NCI-H1694 treated with DMSO at 0.1 percent for 48 hours (cell line): Measurements from ENCODE around the gene EPHA1.
"Not testable (repeated sequence)": the region's sequence is repeated elsewhere in the genome, so short reads cannot be mapped to it uniquely, and the experiment has no call there.

Experiments used
- DNase-seq: peaks from one replicate; lab custom pipeline; 2025; lab: John Stamatoyannopoulos, UW

Gene EPHA1

DNA sequence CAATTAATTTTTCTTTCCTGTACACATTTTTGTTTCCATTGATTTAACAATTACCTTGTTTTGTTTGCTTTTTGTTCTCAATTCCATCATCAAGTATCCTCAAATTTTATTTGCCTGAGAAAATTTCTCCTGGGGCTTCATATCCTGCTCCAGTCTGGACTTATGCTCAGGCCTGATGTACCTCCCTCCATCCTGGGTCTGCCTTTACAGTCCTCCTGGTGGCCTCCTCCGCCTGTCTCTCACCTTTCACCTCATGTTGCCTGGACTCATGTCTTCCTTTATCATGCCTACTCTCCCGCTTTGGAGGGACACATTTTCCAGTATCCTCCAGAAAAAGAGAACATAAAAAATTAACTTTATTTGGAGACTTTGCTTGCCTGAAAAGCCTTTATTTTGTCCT is 22.5 kb upstream of the EPHA1 start:
- no peak for DNase-seq

DNA sequence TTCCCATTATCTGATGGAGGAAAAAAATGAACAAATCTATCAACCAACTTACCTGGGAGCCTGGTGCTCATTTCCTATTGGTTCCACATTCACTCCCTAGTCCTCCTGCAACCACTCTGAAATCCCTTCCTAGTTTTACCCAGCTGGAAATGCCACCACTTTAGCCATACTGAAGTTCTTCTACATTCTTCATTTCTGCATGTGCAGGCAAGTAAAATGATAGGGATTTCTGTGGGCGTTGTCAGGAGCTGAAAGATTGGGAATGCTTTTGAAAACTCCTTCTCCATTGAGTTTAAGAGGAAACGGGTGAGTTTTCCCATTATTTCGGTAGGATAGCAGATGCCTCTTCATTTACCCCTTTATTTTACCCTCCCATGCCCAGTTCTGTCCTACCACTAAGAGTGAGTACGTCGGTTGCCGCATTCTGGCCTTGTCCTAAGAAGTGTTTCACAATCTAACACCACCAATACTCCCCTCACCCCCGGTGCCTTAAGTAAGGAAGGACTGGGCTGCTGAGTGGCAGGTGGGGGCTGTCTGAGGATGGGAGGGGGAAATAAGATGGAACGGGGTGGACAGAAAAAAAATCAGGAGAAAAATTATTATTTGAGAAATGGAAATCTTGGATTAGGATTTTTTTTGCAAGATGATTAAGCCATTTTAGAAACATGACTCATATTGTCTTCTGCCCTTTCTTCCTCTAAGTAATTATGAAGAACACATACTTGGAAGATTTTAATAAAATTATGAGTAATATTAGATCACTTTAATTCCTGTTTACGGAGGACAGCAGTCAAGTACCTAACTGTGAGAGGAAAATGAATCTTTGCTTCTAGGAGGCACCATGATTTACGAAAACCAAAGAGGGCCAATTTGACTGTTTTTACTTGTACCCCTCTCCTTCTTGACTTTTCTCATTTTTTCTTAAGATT is 21.4 kb upstream of the EPHA1 start:
- no peak for DNase-seq

DNA sequence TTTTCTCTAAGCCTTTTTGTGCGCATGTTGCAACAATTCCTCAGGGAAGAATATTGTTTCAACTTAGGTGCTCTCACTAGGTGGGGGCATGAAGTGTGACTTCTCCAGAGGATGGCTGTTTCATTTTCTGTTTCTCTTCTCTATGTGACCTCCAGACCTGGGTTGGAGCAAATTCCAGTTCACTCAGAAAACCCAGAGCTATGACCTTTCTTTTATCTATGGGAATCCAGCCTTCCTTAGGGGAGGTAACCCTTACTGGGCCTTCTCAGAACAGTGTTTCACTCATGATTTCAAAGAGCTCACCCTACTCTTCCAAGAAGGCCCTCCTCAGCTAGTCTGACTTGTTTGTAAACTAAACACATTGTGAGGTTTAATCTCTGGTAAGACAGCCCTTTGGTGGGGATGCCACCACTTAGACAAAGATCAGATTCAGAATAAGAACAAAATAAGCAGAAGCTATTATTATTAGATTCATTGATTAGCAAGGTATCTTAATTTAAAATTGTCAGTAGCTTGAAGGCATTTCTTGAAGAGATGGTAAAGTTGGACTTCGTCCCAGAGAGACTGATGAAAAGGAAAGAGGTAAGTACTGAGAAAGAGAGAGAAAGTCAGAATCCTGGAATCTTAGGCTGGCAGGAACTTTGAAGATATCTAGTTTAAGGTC is 18.0 kb upstream of the EPHA1 start:
- DNase-seq, result no peak

DNA sequence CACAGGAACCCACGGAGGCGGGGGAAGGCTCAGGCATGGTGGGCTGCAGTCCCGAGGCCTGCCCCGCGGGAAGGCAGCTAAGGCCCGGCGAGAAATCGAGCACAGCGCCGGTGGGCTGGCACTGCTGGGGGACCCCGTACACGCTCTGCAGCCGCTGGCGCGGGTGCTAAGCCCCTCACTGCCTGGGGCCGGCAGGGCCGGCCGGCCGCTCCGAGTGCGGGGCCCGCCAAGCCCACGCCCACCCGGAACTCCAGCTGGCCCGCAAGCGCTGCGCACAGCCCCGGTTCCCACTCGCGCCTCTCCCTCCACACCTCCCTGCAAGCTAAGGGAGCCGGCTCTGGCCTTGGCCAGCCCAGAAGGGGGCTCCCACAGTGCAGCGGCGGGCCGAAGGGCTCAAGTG is 15.8 kb upstream of the EPHA1 start:
- not testable (repeated sequence) for DNase-seq

DNA sequence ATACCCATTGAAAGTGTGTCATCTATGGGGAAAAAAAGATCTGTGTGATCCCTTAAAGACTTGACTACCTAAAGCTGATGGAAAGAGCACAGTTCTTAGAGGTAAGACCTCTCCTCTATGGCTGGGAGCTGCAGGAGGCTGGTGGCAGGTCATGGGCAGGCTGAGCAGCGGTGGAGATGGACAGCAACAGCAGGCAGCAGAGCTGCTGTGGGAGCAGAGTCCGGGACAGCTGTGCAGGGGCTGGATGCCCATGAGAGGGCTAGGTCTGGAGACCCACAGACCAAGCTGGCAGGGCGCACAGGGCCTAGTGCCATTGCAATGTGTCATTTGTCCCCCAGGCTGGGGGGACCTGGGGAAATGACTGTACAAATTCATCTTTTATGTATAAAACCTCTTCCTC is 13.4 kb upstream of the EPHA1 start:
- DNase-seq, result no peak

DNA sequence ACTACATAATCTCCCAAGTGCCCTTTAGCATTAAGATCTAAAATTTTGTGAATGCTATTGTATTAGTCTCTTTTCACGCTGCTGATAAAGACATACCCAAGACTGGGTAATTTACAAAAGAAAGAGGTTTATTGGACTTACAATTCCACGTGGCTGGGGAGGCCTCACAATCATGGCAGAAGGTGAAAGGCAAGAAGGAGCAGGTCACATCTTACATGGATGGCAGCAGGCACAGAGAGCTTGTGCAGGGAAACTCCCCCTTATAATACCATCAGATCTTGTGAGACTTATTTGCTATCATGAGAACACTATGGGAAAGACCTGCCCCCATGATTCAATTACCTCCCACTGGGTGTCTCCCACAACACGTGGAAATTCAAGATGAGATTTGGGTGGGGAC is 12.0 kb upstream of the EPHA1 start:
- DNase-seq, result not testable (repeated sequence)

DNA sequence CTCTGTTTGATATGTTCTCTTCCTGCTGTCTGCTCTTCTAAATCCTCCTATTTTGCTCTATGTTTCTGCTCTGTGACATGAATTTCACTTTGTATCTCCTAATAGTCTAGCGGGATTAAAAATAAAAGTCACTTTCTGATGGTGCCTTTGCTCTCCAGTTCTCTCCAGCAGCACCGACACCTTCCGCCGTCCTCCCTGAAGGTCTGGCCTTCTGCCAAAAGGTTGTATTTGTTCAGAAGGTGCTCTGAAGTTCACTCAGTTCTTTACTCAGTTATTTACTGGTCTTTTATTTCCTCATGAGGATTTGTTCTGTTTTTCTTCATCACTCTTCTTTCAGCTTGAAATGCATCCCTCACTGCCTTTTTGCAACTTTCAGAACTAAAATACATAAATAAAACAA is 11.2 kb upstream of the EPHA1 start:
- no peak for DNase-seq

DNA sequence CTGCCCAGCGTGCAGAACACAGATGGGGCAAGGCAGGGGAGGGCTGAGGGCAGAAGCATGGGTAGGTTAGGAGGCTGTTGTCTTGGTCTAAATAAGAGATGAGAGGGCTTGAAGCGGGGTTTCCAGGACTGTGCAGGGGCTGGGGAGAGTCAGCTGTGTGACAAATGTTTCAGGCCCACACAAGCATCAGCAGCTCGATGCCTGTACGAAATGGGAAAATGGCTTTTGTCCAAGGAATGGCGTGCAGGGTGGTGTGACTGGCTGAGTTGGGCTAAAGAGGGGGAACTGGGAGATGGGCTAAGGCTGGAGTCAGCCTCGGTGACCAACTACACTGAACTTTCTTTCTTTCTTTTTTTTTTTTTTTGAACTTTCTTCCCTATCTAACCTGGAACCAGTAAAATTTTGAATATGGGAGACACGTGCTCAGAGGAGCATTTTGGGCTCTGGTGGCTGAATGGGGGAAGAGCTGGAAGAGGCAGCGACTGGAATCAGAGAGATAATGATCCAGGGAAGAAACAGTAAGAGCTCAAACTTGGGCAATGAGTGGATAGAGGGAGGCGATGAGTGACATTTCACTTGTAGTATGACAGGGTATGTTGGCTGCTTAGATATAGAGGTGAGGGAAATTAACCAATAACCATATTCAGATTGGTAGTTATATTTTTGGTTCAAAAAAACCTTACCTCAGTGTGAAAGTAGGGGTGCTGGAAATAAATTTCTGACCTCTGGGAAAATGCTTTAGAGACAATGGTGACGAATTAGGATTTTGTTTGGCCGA is 10.2 kb upstream of the EPHA1 start:
- DNase-seq, result no peak

DNA sequence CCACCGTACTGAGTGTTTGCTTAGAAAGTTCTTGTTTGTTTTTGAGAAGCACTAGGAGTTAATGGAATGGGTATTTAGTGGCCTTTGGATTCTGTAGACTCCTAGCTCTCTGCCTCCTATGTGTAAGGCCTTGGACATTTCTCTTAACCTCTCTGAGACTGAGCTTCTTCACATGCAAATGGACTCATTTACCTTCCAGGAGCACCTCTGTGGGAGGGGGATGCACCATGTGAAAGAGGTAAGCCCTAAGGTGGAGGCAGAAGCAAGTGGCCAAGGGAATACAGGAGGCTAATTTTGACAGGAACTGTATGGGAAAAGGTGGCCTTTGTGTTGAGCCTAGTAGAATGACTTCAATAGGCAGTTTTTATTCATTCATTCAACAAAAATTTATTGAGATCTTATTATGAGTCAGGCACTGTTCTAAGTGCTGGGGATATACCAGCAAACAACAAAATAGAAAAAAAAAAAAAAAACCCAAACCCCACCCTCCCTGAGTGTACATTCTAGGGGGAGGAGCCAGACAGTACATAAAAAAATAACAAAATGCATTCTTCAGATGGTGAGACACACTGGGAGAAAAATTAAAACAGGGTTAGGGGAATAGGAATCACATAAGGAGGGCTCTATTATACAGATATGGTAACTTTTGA is 9.2 kb upstream of the EPHA1 start:
- no peak for DNase-seq

DNA sequence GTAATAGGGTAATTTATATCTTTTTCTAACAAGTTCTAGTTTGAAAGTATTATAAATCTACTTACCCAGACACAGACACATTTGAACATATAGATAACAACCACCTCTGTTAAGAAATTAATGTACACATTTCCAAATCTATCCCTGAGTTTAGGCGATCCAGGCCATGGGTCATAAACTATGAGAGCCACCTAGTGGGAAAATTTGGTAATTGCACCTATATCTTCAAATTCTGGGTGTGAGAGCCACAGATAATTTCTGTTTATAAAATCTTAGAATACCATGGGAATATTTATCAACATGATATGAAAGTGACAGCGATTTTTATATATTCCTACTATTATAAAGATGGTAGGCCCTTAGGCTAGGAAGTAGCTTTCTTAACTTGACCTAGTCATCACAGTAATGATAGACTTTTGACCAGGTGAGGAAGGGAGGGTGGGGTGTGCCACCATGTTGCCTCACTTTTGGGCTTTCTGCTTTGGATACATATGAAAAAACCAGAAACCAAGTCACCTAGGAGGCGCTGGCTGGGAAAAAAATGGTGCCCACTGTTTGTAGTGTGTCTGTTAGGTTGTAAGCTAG is 8.0 kb upstream of the EPHA1 start:
- peak; percentile 56 for DNase-seq

DNA sequence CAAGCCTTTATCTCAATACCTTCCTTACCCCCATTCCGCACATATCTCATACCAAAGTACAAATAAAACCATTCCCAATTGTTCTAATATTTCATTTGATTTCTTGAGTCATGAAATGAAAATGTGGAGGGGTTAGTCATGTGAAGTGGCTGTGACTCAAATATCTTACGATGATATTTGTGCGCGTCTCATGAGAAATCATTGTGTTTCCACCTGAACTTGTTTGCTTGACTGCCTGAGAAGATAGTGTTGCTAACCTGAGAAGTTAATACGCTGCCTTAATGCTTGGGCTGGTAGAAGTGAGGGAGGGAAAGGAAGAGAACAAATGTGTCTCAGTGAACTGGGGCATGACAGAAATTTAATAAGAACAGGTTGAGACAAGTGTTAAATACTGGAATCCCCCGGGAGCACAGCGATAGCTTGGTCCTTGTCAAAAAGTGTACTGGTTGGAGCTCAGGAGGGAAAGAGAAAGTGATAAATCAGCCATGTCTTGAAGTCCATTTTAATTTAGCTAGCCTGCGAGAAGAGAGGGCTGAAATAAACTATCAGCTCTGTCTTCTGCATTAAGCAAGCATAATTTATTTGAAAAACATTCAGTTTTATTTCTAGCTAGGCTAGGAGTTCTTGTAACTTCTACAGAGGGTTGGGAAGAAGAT is 7.2 kb upstream of the EPHA1 start:
- no peak for DNase-seq

DNA sequence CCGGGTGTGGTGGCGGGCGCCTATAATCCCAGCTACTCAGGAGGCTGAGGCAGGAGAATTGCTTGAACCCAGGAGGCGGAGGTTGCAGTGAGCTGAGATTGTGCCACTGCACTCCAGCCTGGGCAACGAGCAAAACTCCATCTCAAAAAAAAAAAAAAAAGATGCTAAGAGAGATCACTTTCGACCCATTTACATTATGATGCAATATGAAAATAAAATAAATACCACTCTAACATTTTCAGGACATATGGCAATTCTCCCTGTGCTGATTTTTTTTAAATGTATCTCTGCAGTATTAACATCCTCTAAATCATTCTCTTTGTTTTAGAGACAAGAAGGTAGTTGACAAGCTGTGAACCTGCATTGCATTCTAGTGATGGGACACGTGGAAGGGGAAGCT is 6.6 kb upstream of the EPHA1 start:
- DNase-seq, result not testable (repeated sequence)

DNA sequence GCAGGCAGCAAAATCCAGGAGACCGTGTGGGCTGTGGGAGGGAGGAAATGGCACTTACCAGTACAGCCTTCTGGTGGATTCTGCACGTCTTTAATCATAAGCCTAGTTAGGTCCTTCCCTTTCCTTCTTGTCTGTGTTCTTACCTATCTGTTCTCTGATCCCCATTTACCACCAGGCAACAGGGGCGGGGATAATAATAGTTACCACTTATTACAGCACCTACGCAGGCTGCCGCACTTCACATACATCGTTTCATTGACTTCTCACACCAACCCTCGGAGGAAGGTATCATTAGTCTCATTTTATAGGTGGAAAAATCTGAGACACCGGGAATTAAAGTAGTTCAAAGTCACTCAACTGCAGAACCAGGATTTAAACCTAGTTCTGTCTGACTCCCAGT is 4.5 kb upstream of the EPHA1 start:
- no peak for DNase-seq

DNA sequence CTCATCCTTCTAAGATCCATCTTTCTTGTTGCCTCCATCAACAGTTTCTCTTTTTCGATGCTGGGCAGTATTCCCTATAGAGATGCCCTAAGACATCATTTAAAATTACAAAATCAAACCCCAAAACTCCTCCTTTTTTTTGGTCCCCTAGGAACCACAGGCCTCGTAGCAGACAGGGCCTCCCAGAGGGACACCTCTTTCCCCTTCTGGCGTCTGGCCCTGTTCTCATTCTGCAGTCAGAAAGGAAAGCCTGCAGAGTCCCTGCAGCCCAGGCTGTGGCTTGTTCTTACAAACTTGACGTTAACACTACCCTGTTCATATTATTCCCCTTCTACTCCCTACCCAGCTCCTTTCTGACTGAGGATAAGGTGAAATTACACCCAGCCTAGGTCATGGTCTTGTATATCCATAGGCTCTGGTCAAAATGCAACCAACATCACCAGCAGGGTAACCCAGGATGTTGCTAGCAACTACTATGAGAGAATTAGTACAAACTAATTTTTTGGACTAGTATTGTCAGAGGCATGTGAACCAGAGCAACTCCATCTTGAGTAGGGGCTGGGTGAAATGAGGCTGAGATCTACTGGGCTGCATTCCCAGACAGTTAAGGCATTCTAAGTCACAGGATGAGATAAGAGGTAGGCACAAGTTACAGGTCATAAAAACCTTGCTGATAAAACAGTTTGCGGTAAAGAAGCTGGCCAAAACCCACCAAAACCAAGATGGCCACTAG is 3.5 kb upstream of the EPHA1 start:
- DNase-seq, result no peak

DNA sequence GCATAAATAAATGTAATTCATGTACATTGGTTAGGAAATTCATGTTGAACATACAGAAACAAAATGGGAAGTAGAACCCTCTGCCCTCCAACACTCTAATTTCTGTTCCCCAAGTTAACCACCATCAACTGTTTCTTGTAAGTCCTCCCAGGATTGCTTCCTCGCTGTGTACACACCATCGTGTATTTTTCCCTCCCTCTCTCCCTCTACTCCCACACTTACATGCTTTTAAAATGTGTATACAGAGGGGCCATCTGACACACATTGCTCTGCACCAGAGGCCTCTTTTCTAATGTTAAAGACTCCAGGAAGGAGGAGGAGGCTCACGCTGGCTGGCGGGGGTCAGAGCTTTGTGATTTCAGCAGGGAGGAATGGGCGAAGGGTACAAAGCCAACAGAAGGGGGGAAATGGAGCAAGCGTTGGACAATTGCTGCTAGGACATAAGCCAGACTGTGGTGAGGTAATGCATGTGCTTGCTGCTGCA is 1.9 kb upstream of the EPHA1 start:
- no peak for DNase-seq

DNA sequence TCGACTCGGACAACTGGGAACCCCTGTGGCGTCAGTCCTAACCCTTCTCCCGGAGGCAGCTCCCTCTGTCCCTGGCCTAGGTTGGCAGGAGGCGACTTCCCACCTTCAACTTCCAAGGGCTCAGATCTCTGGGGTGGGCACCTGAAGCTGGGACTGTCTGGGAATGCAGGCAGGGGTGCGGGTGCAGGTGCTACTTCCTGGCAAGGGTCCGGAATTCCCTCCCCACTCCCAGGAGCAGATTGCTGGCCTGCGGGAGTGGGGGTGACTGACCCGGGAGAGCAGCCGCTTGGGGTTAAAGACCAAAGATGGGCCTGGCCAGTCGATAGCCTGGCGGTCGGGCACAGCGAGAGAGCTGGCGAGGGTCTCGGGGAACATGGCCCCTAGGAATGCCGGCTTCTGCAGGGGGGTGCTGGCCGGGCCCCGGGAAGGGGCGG is 387 bp downstream of the EPHA1 start:
- no peak for DNase-seq

DNA sequence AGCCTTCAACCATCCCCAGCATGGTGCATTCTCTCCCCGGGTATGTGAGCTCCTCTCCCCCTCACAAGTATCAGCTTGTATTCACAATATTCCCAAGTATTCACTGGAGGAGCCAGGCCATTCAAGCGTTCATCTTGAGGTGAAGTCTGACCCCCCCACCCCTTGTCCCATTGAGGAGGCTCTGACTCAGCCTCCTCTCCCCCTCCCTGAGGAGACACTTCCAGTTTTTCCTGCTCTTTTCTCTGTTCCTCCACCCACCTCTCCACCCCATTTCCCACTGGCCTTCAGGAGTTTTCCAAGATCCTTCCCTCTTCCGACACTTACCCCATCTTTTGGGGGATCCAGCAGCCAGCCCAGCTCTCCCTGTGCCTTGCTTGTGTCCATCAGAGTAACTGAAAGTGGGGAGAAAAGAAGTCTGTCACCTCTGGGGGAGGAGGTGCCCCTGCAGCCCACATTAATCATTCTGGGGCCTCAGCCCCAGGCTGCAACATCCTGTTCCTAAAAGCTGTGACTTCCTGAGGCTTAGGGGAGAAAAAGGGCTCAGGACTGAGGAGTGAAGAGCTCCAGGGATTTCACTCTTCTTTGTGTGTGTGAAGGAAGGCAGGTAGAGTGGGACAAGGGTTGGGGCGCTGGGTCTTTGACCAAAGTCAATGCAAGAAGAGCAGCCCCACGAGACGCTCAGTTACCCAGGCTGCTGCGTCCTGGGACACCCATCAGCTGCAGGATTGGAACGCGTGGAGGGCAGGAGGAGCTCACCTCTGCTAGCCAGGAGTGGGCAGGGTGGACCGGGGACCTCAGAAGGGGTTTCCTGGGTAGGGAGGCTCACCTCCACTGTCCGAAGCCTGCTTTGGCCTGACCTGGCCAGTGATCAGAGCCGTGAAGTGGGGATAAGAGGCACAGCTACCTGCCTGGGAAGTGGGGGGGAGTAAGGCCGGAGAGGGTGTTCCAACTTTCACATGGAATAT is 1.1 kb downstream of the EPHA1 start:
- no peak for DNase-seq

DNA sequence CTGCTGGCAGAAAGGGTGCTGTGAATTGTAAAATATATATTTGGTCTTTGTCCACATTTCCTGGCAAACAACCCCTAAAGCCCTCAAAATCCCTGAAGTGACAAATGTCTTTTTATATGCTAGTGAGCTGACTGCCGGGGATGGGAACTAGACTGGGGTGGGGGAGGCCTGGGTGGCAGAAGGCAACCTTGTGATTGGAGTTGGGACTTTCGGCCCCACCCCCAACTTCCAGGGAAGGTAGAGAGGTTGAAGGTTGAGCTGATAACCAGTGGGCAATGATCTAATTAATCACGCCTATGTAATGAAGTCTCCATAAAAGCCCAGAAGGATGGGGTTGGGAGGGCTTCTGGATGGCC is 2.7 kb downstream of the EPHA1 start:
- no peak for DNase-seq
